HepG2 (cell line): ENCODE results near the gene OSM. TPM values are rescaled to one million over a fixed set of nuclear protein-coding genes. Genes with fewer than 3 reads are reported as not detected.

ENCODE experiments used
- ATAC-seq: fragments of 200-7000 bp; cut with Tn5 transposase; 3 replicates; pipeline ENCODE4 v1.9.1; 2020; ENCODE audit warnings: mild to moderate bottlenecking, moderate library complexity
- BruUV-seq: library from RNA; stranded (reverse); fragments of 400-500 nt; replicated peaks from 2 replicates; lab custom pipeline; 2021; lab: Mats Ljungman, UMichigan
- CTCF ChIA-PET: fragments of 300-600 bp; formaldehyde crosslinking; extraction: SDS; loops from one replicate; lab custom pipeline; 2021; ENCODE audit warnings: low total read pairs, inconsistent platforms, low intra/inter-chr PET ratio; lab: Yijun Ruan, JAX
- POLR2A ChIA-PET: fragments of 350-600 bp; sonication (Branson Sonifier 250); formaldehyde crosslinking; loops from one replicate; lab custom pipeline; 2020; ENCODE audit warnings: antibody characterized with exemption, inconsistent platforms; lab: Yijun Ruan, JAX
- DNase-seq: peaks from one replicate; pipeline ENCODE4 v3.0.0-alpha.2; 2015; ENCODE audit warnings: low spot score
- FAIRE-seq: peaks from 3 replicates; lab custom pipeline; 2011; peaks lifted over from hg19 to GRCh38; lab: Jason Lieb, UNC
- H2AFZ ChIP-seq: one replicate; pipeline ENCODE4 v1.6.1; 2011; ENCODE audit warnings: low read length, inconsistent platforms
- H3K27ac ChIP-seq: fragments of 300-600 bp; 3 replicates; pipeline ENCODE4 v1.8.0; 2011; ENCODE audit warnings: mixed run types, mild to moderate bottlenecking, mixed read lengths, low read length, inconsistent platforms; ENCODE audit not compliant: insufficient read depth; ENCODE audit errors: extremely low read length
- H3K27me3 ChIP-seq, 2 experiments: fragments of 200-600 bp in 1 of 2; 2 replicates in 1 of 2; 3 replicates in 1 of 2; pipeline versions ENCODE4 v1.6.0 to v1.8.0; 2011; ENCODE audit warnings: low read length in 2 of 2, mild to moderate bottlenecking in 2 of 2, moderate library complexity in 2 of 2, inconsistent platforms in 1 of 2; ENCODE audit not compliant: insufficient read depth in 2 of 2, control insufficient read depth in 1 of 2
- H3K36me3 ChIP-seq, 2 experiments: fragments of 200-600 bp in 1 of 2; replicated peaks in 1 of 2; 2 replicates in 1 of 2; 3 replicates in 1 of 2; pipeline versions ENCODE4 v1.5.1 to v1.8.0; 2011; ENCODE audit warnings: low read length in 2 of 2, inconsistent platforms in 1 of 2; ENCODE audit not compliant: insufficient read depth in 2 of 2, control insufficient read depth in 1 of 2
- H3K4me1 ChIP-seq: 2 replicates; pipeline ENCODE4 v1.5.1; 2012; ENCODE audit warnings: low read length, inconsistent platforms; ENCODE audit not compliant: insufficient read depth
- H3K4me2 ChIP-seq: 2 replicates; pipeline ENCODE4 v1.6.0; 2011; ENCODE audit warnings: low read depth, low read length, inconsistent platforms
- H3K4me3 ChIP-seq, 3 experiments: fragments of 200-600 bp in 1 of 3; sonication (generic), shearing (Covaris generic) in 1 of 3; replicated peaks in 1 of 3; 2 replicates each; pipeline ENCODE4 v1.5.1; 2011 to 2016; ENCODE audit warnings: low read length in 3 of 3, inconsistent platforms in 2 of 3, low read depth in 2 of 3, mild to moderate bottlenecking in 2 of 3, control low read depth in 1 of 3, mixed read lengths in 1 of 3; ENCODE audit not compliant: insufficient read depth in 1 of 3
- H3K79me2 ChIP-seq: one replicate; pipeline ENCODE4 v1.6.1; 2011; ENCODE audit warnings: low read length, inconsistent platforms; ENCODE audit not compliant: insufficient read depth
- H3K9ac ChIP-seq: 2 replicates; pipeline ENCODE4 v1.6.0; 2011; ENCODE audit warnings: mild to moderate bottlenecking, low read depth, low read length, inconsistent platforms; ENCODE audit not compliant: insufficient read depth
- H3K9me3 ChIP-seq: 2 replicates; pipeline ENCODE4 v1.5.1; 2012; ENCODE audit warnings: mild to moderate bottlenecking, low read length
- H4K20me1 ChIP-seq: 2 replicates; pipeline ENCODE4 v1.6.0; 2011; ENCODE audit warnings: inconsistent platforms, mild to moderate bottlenecking, low read length, moderate library complexity; ENCODE audit not compliant: insufficient read depth
- ATF7 ChIP-seq, 2 experiments: fragments of 450-650 bp in 1 of 2; sonication (generic) in 1 of 2; formaldehyde crosslinking in 1 of 2; IDR thresholded peaks; 2 replicates each; pipeline versions ENCODE4 v1.4.0 to v1.6.1; 2016 to 2020; ENCODE audit warnings: antibody characterized with exemption in 1 of 2, mild to moderate bottlenecking in 1 of 2, missing genetic modification reagents in 1 of 2
- BCL6 ChIP-seq: IDR thresholded peaks from 2 replicates; pipeline ENCODE4 v1.6.1; 2016; ENCODE audit warnings: missing genetic modification reagents, missing compliant biosample characterization
- GABPB1 ChIP-seq: IDR thresholded peaks from 2 replicates; pipeline ENCODE4 v1.6.1; 2016; ENCODE audit warnings: mild to moderate bottlenecking, missing genetic modification reagents, moderate library complexity, missing compliant biosample characterization
- GATAD2A ChIP-seq: IDR thresholded peaks from 2 replicates; pipeline ENCODE4 v1.6.1; 2016
- MXD4 ChIP-seq: IDR thresholded peaks from 2 replicates; pipeline ENCODE4 v1.6.1; 2016; ENCODE audit warnings: mild to moderate bottlenecking, missing biosample characterization, missing genetic modification reagents
- SOX6 ChIP-seq, 2 experiments: fragments of 450-650 bp in 1 of 2; sonication (generic) in 1 of 2; formaldehyde crosslinking in 1 of 2; IDR thresholded peaks; 2 replicates each; pipeline versions ENCODE4 v1.4.0 to v1.6.1; 2017 to 2020; ENCODE audit warnings: antibody characterized with exemption in 1 of 2, mild to moderate bottlenecking in 1 of 2, missing genetic modification reagents in 1 of 2
- ZKSCAN1 ChIP-seq: fragments of 150-350 bp; IDR thresholded peaks from 2 replicates; pipeline ENCODE4 v1.6.1; 2014; ENCODE audit warnings: low read length
- ZMYM2 ChIP-seq: sonication (generic); formaldehyde crosslinking; IDR thresholded peaks from 2 replicates; pipeline ENCODE4 v1.8.0; 2022; ENCODE audit warnings: mild to moderate bottlenecking, missing genetic modification reagents
- WGBS: methylation state at CpG from one replicate; pipeline ENCODE4 v1.1.6; 2017; ENCODE audit warnings: low lambda C conversion rate; 5-methylcytosine and 5-hydroxymethylcytosine counted together
- in situ Hi-C: cut with HindIII; loops from 2 replicates; pipeline ENCODE4 v1.10.0; 2017; ENCODE audit warnings: low pct_unique_long_range_greater_than_20kb; ENCODE audit not compliant: extremely low pct_ligation_motif_present
- intact Hi-C: fragments of 100-400 bp; cut with micrococcal nuclease; formaldehyde crosslinking; loops from one replicate; pipeline ENCODE4 v1.10.0; 2022; ENCODE audit not compliant: unreplicated experiment
- polyA plus RNA-seq, 8 experiments: library from polyadenylated mRNA; depleted of rRNA in 3 of 8; stranded (reverse) in 7 of 8; unstranded in 1 of 8; fragments of >200 nt; fragmentation: Illumina TruSeq in 4 of 8; extraction: Trizol in 4 of 8; gene quantifications; 2 replicates each; pipeline versions ENCODE4 v1.2.1 to v1.2.3, GENCODE V29; 2011 to 2016; ENCODE audit warnings: low read depth in 4 of 8, missing spikeins in 1 of 8, mixed read lengths in 1 of 8; ENCODE audit not compliant: insufficient read depth in 1 of 8
- total RNA-seq, 5 experiments: library from RNA; depleted of rRNA; stranded (reverse); fragments of >200 nt; fragmentation: Illumina TruSeq; extraction: Trizol; gene quantifications; 2 replicates each; pipeline ENCODE4 v1.2.3, GENCODE V29; 2016; ENCODE audit warnings: low read depth in 1 of 5
- TF ChIP-seq, protein P1 (sequence below): sonication (generic); formaldehyde crosslinking; IDR thresholded peaks from 2 replicates; pipeline ENCODE4 v1.4.0; 2020; ENCODE audit warnings: missing genetic modification reagents
- TF ChIP-seq, protein P2 (sequence below): IDR thresholded peaks from 2 replicates; pipeline ENCODE4 v1.6.1; 2016; ENCODE audit warnings: mild to moderate bottlenecking, missing biosample characterization, missing genetic modification reagents
- TF ChIP-seq, protein P3 (sequence below): sonication (generic); formaldehyde crosslinking; IDR thresholded peaks from 2 replicates; pipeline ENCODE4 v1.4.0; 2020; ENCODE audit warnings: mild to moderate bottlenecking, missing genetic modification reagents
- TF ChIP-seq, protein P4 (sequence below): sonication (generic); formaldehyde crosslinking; IDR thresholded peaks from 2 replicates; pipeline ENCODE4 v1.5.0; 2020; ENCODE audit warnings: mild to moderate bottlenecking, missing genetic modification reagents, moderate library complexity

OSM gene
- total and polyA plus RNA-seq, 2 of the 13 experiments (the other 11 are each of a cell fraction or from before 2014, with no cell fraction given) = not detected

DNA sequence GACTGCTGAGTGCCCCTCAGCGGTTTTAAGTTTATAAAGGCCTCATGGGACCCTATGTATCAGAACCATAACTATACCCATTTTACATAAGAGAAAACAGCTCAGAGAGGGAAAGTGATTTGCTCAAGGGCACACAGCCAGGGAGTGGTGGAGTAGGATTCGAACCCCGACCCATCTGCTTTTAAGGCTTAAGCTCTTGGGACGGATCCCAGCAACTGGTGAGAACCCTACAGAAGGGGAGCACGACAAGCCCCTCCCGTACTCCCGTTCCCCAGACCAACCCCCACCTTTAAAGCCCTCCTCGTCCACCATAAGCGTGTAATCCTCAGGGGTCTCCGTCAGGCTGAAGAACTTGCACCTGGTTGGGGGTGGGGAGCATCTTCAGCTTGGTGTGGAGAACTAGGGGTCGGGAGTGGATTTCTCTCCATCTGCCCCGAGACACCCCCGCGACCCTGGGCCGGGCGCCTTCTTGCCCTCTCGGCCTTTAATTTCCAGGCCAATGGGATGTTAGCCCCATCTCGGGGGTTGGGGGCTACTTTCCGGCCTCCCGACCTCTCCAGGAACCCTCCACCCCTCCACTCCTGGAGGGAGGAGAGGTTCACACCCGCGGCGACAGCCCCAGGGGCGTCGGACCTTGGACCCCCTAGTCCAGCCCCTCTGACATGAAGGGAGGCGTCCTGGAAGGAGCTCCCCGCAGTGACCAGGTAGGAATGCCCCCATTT, 21.9 kb upstream of the OSM start (continued):
- TF ChIP-seq, protein P1, sequence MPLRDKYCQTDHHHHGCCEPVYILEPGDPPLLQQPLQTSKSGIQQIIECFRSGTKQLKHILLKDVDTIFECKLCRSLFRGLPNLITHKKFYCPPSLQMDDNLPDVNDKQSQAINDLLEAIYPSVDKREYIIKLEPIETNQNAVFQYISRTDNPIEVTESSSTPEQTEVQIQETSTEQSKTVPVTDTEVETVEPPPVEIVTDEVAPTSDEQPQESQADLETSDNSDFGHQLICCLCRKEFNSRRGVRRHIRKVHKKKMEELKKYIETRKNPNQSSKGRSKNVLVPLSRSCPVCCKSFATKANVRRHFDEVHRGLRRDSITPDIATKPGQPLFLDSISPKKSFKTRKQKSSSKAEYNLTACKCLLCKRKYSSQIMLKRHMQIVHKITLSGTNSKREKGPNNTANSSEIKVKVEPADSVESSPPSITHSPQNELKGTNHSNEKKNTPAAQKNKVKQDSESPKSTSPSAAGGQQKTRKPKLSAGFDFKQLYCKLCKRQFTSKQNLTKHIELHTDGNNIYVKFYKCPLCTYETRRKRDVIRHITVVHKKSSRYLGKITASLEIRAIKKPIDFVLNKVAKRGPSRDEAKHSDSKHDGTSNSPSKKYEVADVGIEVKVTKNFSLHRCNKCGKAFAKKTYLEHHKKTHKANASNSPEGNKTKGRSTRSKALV = 0 out of 2 replicates have a peak, but pooled peaks have one; percentile 9

DNA sequence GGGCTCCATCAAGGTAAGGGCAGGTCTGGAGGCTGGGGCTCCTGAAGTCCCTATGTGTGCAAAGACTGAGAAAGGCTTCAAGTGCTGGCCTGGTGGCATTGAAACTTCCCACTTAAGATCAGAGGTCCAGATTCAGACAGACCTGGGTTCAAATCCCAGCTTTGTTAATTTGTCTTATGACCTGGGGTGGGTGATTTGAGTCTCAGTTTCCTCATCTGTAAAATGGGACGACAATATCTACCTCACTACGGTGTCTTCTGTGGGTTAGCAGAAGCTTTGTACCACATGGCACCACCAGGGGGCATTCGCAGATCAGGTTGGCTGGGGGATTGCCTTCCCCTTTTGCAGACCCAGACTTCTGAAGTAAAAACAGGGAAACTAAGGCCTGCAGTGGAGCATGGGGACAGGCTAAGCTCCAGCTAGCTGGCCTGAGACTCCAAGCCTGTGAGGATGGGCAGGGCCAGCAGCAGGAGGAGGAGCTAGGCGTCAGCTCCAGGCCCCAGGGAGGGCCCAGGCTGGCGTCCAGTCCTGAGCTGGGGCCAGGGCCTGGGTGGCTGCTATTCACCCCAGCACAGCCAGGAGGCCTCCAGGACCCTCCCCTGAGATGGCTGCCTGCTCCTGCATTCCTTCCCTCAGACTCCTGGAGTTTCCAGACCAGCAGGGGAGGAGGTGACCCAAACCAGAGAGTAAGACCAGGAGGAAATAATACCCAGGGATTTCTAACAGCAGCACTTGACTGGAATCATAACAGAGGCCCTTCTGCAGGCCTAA, 21.2 kb upstream of the OSM start:
- Histone ChIP-seq H4K20me1 (no peaks in the 10 kb centered on the region), H3K27ac (no peak overlapping the region), H3K4me2 (peak overlapping the region; percentile 96), H2AFZ (no peak overlapping the region), H3K36me3 (0 out of 5 replicates have a peak, but pooled peaks cover 0 to 1% of the 10 kb centered on the region in 2 experiments), H3K79me2 (no peaks in the 10 kb centered on the region), H3K9me3 (no peaks in the 10 kb centered on the region), H3K4me3 (peak overlapping the region in 2 of 3 experiments; percentile 72 to 80; a peak in 4 of 6 replicates), H3K27me3 (no peaks in the 10 kb centered on the region; a peak in 1 of 5 replicates), H3K9ac (peak overlapping the region; percentile 55; the same call in 1 of the 2 replicates), H3K4me1 (peaks cover 29% of the 10 kb centered on the region)
- BruUV-seq = no TSS peak
- ChIA-PET CTCF (interaction anchor here (1.5 to 4.0 kb wide), 5 partner anchors 25 to 179 kb away, joined by 3 to 26 read pairs (median 20); partner anchors contain the start of genes RNF215 and TBC1D10A), POLR2A (interaction anchor here (0.7 to 3.8 kb wide), 6 partner anchors 38 to 136 kb away, joined by 3 to 28 read pairs (median 8); partner anchors contain the start of genes CCDC157, RNF215, SF3A1 and TBC1D10A)
- intact Hi-C loops (loop anchor here (1.0 to 2.0 kb wide), 2 partner anchors 39 to 99 kb away; partner anchors contain the start of genes RNF215 and TBC1D10A), in situ Hi-C loops (loop anchor here (5.0 kb wide), 1 partner anchor 99 kb away; the partner anchor contains the start of gene RNF215)
- FAIRE-seq (peak; percentile 88), DNase-seq (peak; percentile 78), ATAC-seq (peak; percentile 81)
- 20% methylated on average over 3 of the region's 5 CpGs for WGBS
- TF ChIP-seq ZMYM2 (CRISPR knock-in tag) (peak; percentile 58), ATF7 (IDR thresholded peaks at IDR 0.05) (no peak), ATF7 (CRISPR knock-in tag; IDR thresholded peaks at IDR 0.05) (no peak), ZKSCAN1 (no peak), MXD4 (CRISPR knock-in tag) (peak; percentile 34; the same call in 1 of the 2 replicates), GABPB1 (CRISPR knock-in tag) (peak; percentile 22; the same call in 1 of the 2 replicates), SOX6 (IDR thresholded peaks at IDR 0.05) (no peak), SOX6 (CRISPR knock-in tag; IDR thresholded peaks at IDR 0.05) (0 out of 2 replicates have a peak, but pooled peaks have one; percentile 16), GATAD2A (CRISPR knock-in tag) (0 out of 2 replicates have a peak, but pooled peaks have one; percentile 22), BCL6 (CRISPR knock-in tag) (peak; percentile 30; the same call in 1 of the 2 replicates)
- TF ChIP-seq, protein P2, sequence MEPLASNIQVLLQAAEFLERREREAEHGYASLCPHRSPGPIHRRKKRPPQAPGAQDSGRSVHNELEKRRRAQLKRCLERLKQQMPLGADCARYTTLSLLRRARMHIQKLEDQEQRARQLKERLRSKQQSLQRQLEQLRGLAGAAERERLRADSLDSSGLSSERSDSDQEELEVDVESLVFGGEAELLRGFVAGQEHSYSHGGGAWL (CRISPR knock-in tag) = peak; percentile 53; the same call in 1 of the 2 replicates
- TF ChIP-seq, protein P3, sequence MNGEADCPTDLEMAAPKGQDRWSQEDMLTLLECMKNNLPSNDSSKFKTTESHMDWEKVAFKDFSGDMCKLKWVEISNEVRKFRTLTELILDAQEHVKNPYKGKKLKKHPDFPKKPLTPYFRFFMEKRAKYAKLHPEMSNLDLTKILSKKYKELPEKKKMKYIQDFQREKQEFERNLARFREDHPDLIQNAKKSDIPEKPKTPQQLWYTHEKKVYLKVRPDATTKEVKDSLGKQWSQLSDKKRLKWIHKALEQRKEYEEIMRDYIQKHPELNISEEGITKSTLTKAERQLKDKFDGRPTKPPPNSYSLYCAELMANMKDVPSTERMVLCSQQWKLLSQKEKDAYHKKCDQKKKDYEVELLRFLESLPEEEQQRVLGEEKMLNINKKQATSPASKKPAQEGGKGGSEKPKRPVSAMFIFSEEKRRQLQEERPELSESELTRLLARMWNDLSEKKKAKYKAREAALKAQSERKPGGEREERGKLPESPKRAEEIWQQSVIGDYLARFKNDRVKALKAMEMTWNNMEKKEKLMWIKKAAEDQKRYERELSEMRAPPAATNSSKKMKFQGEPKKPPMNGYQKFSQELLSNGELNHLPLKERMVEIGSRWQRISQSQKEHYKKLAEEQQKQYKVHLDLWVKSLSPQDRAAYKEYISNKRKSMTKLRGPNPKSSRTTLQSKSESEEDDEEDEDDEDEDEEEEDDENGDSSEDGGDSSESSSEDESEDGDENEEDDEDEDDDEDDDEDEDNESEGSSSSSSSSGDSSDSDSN = peak; percentile 47; the same call in 1 of the 2 replicates
- TF ChIP-seq, protein P4, sequence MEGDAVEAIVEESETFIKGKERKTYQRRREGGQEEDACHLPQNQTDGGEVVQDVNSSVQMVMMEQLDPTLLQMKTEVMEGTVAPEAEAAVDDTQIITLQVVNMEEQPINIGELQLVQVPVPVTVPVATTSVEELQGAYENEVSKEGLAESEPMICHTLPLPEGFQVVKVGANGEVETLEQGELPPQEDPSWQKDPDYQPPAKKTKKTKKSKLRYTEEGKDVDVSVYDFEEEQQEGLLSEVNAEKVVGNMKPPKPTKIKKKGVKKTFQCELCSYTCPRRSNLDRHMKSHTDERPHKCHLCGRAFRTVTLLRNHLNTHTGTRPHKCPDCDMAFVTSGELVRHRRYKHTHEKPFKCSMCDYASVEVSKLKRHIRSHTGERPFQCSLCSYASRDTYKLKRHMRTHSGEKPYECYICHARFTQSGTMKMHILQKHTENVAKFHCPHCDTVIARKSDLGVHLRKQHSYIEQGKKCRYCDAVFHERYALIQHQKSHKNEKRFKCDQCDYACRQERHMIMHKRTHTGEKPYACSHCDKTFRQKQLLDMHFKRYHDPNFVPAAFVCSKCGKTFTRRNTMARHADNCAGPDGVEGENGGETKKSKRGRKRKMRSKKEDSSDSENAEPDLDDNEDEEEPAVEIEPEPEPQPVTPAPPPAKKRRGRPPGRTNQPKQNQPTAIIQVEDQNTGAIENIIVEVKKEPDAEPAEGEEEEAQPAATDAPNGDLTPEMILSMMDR = peak; percentile 88
